SU-DHL-6 (cell line): Measurements from ENCODE around the gene FAM124B.

Experiments used
- H2AFZ ChIP-seq: fragments of 200-600 bp; sonication (generic); 2 replicates; pipeline ENCODE4 v1.6.1; 2014; ENCODE audit warnings: low read depth, mild to moderate bottlenecking, moderate library complexity, mixed read lengths, antibody characterized with exemption, low read length; ENCODE audit not compliant: severe bottlenecking
- H3F3A ChIP-seq: fragments of 200-600 bp; shearing (Covaris generic); 2 replicates; pipeline ENCODE4 v1.6.0; 2016; ENCODE audit warnings: antibody characterized with exemption, mild to moderate bottlenecking; ENCODE audit not compliant: insufficient read depth
- H3K27ac ChIP-seq: fragments of 200-600 bp; sonication (generic); 2 replicates; pipeline ENCODE4 v1.5.1; 2016; ENCODE audit warnings: low read depth, mild to moderate bottlenecking, low read length, moderate library complexity, mixed read lengths
- H3K27me3 ChIP-seq: fragments of 200-600 bp; sonication (generic), shearing (Covaris generic); 2 replicates; pipeline ENCODE4 v1.6.0; 2014; ENCODE audit warnings: mild to moderate bottlenecking, low read length
- H3K36me3 ChIP-seq: fragments of 200-600 bp; sonication (generic); 2 replicates; pipeline ENCODE4 v1.6.1; 2014; ENCODE audit warnings: mild to moderate bottlenecking, low read length, mixed read lengths
- H3K4me2 ChIP-seq: fragments of 300-600, 200-600 bp; shearing (Covaris generic), sonication (generic); 2 replicates; pipeline ENCODE4 v1.6.0; 2014; ENCODE audit warnings: low read length, low read depth, mild to moderate bottlenecking; ENCODE audit not compliant: poor library complexity, severe bottlenecking
- H3K4me3 ChIP-seq: fragments of 200-600 bp; sonication (generic); 2 replicates; pipeline ENCODE4 v1.5.1; 2014; ENCODE audit warnings: antibody characterized with exemption, low read length, mild to moderate bottlenecking, mixed read lengths; ENCODE audit not compliant: insufficient read depth, poor library complexity, severe bottlenecking
- H3K79me2 ChIP-seq: fragments of 200-600 bp; sonication (generic); 2 replicates; pipeline ENCODE4 v1.6.1; 2014; ENCODE audit warnings: mild to moderate bottlenecking, low read length, moderate library complexity; ENCODE audit not compliant: insufficient read depth
- H3K9ac ChIP-seq: fragments of 200-600 bp; sonication (generic); 2 replicates; pipeline ENCODE4 v1.7.0; 2014; ENCODE audit warnings: mild to moderate bottlenecking, low read length
- H3K9me2 ChIP-seq: fragments of 200-600 bp; sonication (generic); replicated peaks from 2 replicates; pipeline ENCODE4 v1.6.1; 2014; ENCODE audit warnings: low read length; ENCODE audit not compliant: insufficient read depth
- H3K9me3 ChIP-seq: fragments of 200-600 bp; sonication (generic); 2 replicates; pipeline ENCODE4 v1.6.1; 2014; ENCODE audit warnings: low read length, mixed read lengths; ENCODE audit not compliant: insufficient read depth
- H4K20me1 ChIP-seq: fragments of 200-600 bp; sonication (generic); 2 replicates; pipeline ENCODE4 v1.6.1; 2014; ENCODE audit warnings: low read depth, mild to moderate bottlenecking, antibody characterized with exemption, low read length, moderate library complexity, mixed read lengths
- EZH2phosphoT487 ChIP-seq: fragments of 200-600 bp; sonication (generic), shearing (Covaris generic); conservative IDR thresholded peaks from 2 replicates; pipeline ENCODE4 v1.6.1; 2018; ENCODE audit warnings: mild to moderate bottlenecking, antibody characterized with exemption, low read length, moderate library complexity, mixed read lengths
- TF ChIP-seq, protein P1 (sequence below): fragments of 200-600 bp; sonication (generic); IDR thresholded peaks from one replicate; pipeline ENCODE4 v1.5.1; 2017; ENCODE audit warnings: antibody characterized with exemption, mild to moderate bottlenecking, low read length, moderate library complexity; ENCODE audit not compliant: insufficient read depth, poor library complexity, severe bottlenecking

Gene FAM124B

DNA sequence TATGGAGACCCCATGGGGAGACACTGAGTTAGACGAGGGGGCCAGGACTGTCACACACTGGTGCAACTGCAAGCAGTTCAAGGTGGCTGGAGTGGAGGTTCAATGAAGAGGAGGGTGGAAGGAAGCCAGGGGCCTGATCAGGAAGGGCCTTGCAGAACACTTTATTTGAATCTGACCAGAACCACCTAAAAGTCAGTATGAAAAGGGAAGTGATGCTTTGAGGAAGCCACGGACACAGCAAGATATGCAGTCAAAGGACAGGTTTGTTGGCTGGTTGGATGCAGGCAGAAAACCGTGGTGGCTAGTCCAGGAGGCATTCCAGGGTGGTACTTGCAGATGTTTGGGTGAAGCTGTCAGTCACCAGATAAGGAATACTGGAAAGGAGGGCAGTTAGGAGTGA, 3.5 kb upstream of the FAM124B start:
- Histone ChIP-seq H3K9me2 (no peaks in the 10 kb centered on the region), H3K27me3 (no peaks in the 10 kb centered on the region), H3F3A (no peaks in the 10 kb centered on the region), H3K36me3 (no peaks in the 10 kb centered on the region), H4K20me1 (no peaks in the 10 kb centered on the region), H3K27ac (no peak overlapping the region), H3K9me3 (no peaks in the 10 kb centered on the region), H3K4me2 (no peak overlapping the region), H3K79me2 (no peaks in the 10 kb centered on the region), H2AFZ (no peak overlapping the region), H3K9ac (no peak overlapping the region), H3K4me3 (no peak overlapping the region)
- no peak for TF ChIP-seq EZH2phosphoT487
- TF ChIP-seq, protein P1, sequence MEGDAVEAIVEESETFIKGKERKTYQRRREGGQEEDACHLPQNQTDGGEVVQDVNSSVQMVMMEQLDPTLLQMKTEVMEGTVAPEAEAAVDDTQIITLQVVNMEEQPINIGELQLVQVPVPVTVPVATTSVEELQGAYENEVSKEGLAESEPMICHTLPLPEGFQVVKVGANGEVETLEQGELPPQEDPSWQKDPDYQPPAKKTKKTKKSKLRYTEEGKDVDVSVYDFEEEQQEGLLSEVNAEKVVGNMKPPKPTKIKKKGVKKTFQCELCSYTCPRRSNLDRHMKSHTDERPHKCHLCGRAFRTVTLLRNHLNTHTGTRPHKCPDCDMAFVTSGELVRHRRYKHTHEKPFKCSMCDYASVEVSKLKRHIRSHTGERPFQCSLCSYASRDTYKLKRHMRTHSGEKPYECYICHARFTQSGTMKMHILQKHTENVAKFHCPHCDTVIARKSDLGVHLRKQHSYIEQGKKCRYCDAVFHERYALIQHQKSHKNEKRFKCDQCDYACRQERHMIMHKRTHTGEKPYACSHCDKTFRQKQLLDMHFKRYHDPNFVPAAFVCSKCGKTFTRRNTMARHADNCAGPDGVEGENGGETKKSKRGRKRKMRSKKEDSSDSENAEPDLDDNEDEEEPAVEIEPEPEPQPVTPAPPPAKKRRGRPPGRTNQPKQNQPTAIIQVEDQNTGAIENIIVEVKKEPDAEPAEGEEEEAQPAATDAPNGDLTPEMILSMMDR: no peak

DNA sequence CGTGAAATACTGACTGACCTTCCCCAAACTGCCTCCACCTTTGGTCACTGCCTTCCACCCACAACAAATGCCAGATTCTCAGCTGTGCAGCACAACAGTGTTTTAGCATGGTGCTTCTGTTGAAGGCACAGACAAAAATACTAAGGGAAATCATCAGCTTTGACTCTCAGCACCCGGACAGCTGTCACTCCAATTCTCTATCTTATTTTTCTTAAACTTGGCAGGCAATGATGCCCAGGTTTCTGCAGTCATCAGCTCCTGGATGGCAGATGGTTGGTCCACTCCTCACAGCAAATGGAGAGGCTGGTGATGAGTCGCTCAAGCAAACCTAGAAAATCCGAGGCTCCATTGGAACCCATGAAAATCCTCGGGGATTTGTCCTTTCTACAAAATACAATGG, 2.9 kb upstream of the FAM124B start:
- Histone ChIP-seq H3K27ac (no peak overlapping the region), H4K20me1 (no peaks in the 10 kb centered on the region), H2AFZ (no peak overlapping the region), H3K9me2 (no peaks in the 10 kb centered on the region), H3K36me3 (no peaks in the 10 kb centered on the region), H3F3A (no peaks in the 10 kb centered on the region), H3K9me3 (no peaks in the 10 kb centered on the region), H3K9ac (no peak overlapping the region), H3K79me2 (no peaks in the 10 kb centered on the region), H3K4me3 (no peak overlapping the region), H3K4me2 (no peak overlapping the region), H3K27me3 (no peaks in the 10 kb centered on the region)
- TF ChIP-seq EZH2phosphoT487: no peak
- TF ChIP-seq, protein P1: no peak

DNA sequence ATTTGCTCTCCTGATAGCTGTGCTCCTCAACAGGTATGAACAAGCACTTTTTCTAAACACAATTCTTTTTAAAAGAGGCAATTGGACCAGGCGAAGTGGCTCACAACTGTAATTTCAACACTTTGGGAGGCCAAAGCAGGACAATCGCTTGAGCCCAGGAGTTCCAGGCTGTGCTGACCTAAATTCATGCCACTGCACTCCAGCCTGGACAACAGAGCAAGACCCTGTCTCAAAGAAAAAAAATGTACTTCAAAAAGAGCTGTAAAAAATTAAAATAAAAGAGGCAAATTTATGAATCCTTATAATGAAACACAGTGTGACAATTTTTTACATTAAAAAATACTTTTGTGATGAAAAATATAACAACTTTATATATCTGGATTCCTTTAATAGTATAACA, 1.8 kb upstream of the FAM124B start:
- H3K27me3 ChIP-seq: no peaks in the 10 kb centered on the region
- TF ChIP-seq, protein P1: no peak
- no peak for TF ChIP-seq EZH2phosphoT487
- no peaks in the 10 kb centered on the region for H3F3A ChIP-seq
- no peaks in the 10 kb centered on the region for H3K9me2 ChIP-seq
- no peak overlapping the region for H3K27ac ChIP-seq
- H3K4me2 ChIP-seq: no peak overlapping the region
- no peaks in the 10 kb centered on the region for H4K20me1 ChIP-seq
- no peak overlapping the region for H2AFZ ChIP-seq
- H3K79me2 ChIP-seq: no peaks in the 10 kb centered on the region
- no peaks in the 10 kb centered on the region for H3K36me3 ChIP-seq
- no peak overlapping the region for H3K4me3 ChIP-seq
- no peak overlapping the region for H3K9ac ChIP-seq
- H3K9me3 ChIP-seq: no peaks in the 10 kb centered on the region
